OCI-LY1 (cell line): ENCODE results near the gene STK25.

ENCODE experiments used
- H2AFZ ChIP-seq: fragments of 200-600 bp; sonication (generic), shearing (Covaris generic); 2 replicates; pipeline ENCODE4 v1.6.0; 2014; ENCODE audit warnings: antibody characterized with exemption, mild to moderate bottlenecking, low read length
- H3F3A ChIP-seq: fragments of 200-600 bp; sonication (generic), shearing (Covaris generic); 2 replicates; pipeline ENCODE4 v1.6.0; 2014; ENCODE audit warnings: mild to moderate bottlenecking, antibody characterized with exemption, low read length, moderate library complexity; ENCODE audit not compliant: insufficient read depth
- H3K27ac ChIP-seq: fragments of 200-600 bp; sonication (generic); 2 replicates; pipeline ENCODE4 v1.5.1; 2014; ENCODE audit warnings: low read length, mixed run types, mild to moderate bottlenecking, low read depth; ENCODE audit not compliant: poor library complexity, severe bottlenecking
- H3K27me3 ChIP-seq: fragments of 200-600 bp; sonication (generic); 2 replicates; pipeline ENCODE4 v1.6.0; 2014; ENCODE audit warnings: antibody characterized with exemption, mild to moderate bottlenecking, low read length, moderate library complexity; ENCODE audit not compliant: insufficient read depth
- H3K36me3 ChIP-seq: fragments of 200-600 bp; sonication (generic); 2 replicates; pipeline ENCODE4 v1.6.1; 2014; ENCODE audit warnings: mild to moderate bottlenecking, antibody characterized with exemption, low read length, moderate library complexity, mixed read lengths; ENCODE audit not compliant: insufficient read depth
- H3K4me1 ChIP-seq: fragments of 200-600 bp; sonication (generic); 2 replicates; pipeline ENCODE4 v1.5.1; 2014; ENCODE audit warnings: mild to moderate bottlenecking, low read length, moderate library complexity; ENCODE audit not compliant: insufficient read depth, severe bottlenecking
- H3K4me2 ChIP-seq: fragments of 200-600 bp; sonication (generic), shearing (Covaris generic); 2 replicates; pipeline ENCODE4 v1.6.1; 2014; ENCODE audit warnings: low read length
- H3K4me3 ChIP-seq: fragments of 200-600 bp; sonication (generic); 2 replicates; pipeline ENCODE4 v1.5.1; 2014; ENCODE audit warnings: low read length, low read depth, mild to moderate bottlenecking, mixed read lengths; ENCODE audit not compliant: poor library complexity, severe bottlenecking
- H3K79me2 ChIP-seq: fragments of 200-600 bp; shearing (Covaris generic); 2 replicates; pipeline ENCODE4 v1.6.1; 2016; ENCODE audit warnings: mixed run types, low read length, mixed read lengths; ENCODE audit not compliant: insufficient read depth
- H3K9ac ChIP-seq: fragments of 200-600 bp; sonication (generic), shearing (Covaris generic); 2 replicates; pipeline ENCODE4 v1.6.1; 2014; ENCODE audit warnings: mild to moderate bottlenecking, low read length, mixed read lengths
- H3K9me2 ChIP-seq: fragments of 200-600 bp; sonication (generic), shearing (Covaris generic); 2 replicates; pipeline ENCODE4 v1.6.1; 2014; ENCODE audit warnings: low read depth, mild to moderate bottlenecking, low read length, mixed read lengths
- H3K9me3 ChIP-seq: fragments of 200-600 bp; shearing (Covaris generic); 2 replicates; pipeline ENCODE4 v1.6.1; 2014; ENCODE audit warnings: low read length, mixed read lengths
- H4K20me1 ChIP-seq: fragments of 200-600 bp; sonication (generic), shearing (Covaris generic); 2 replicates; pipeline ENCODE4 v1.6.0; 2016; ENCODE audit warnings: mild to moderate bottlenecking, low read length; ENCODE audit not compliant: insufficient read depth
- EZH2 ChIP-seq: fragments of 200-600 bp; sonication (generic), shearing (Covaris generic); IDR thresholded peaks from 2 replicates; pipeline ENCODE4 v1.8.0; 2017; ENCODE audit warnings: borderline replicate concordance, mixed run types, mild to moderate bottlenecking, antibody characterized with exemption, low read length, moderate library complexity, mixed read lengths
- TF ChIP-seq, protein P1 (sequence below): fragments of 200-600 bp; sonication (generic), shearing (Covaris generic); IDR thresholded peaks from 2 replicates; pipeline ENCODE4 v1.5.1; 2017; ENCODE audit warnings: mild to moderate bottlenecking, antibody characterized with exemption, low read length, moderate library complexity, mixed read lengths

Gene STK25

DNA sequence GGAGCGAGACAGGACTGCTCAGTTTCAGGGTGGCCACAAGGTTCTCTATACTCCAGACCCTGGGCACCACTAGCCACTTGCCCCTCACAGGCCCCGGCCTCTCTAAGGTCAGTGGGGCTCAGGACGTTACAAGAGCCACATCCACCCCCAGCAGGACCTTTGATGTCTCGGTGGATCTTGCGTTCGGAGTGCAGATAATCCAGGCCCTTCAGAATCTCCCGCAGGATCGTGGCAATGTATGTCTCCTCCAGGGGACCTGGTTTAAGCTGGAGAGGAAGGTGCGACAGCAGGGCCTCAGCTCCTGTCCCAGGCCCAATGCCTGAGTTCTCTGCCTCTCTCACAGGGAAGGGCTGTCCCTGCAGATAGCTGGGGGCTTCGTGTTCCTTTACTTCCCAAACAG lies 8.4 kb downstream of the STK25 start:
- no peaks in the 10 kb centered on the region for H3K4me1 ChIP-seq
- no peaks in the 10 kb centered on the region for H4K20me1 ChIP-seq
- no peaks in the 10 kb centered on the region for H3K9me3 ChIP-seq
- H3K4me3 ChIP-seq: no peak overlapping the region
- no peak overlapping the region for H3K9ac ChIP-seq
- H3K27ac ChIP-seq: no peak overlapping the region
- H3K9me2 ChIP-seq: no peaks in the 10 kb centered on the region
- H3F3A ChIP-seq: no peaks in the 10 kb centered on the region
- H2AFZ ChIP-seq: no peak overlapping the region
- H3K36me3 ChIP-seq: peaks cover 11% of the 10 kb centered on the region
- no peaks in the 10 kb centered on the region for H3K79me2 ChIP-seq
- TF ChIP-seq EZH2: no peak
- TF ChIP-seq, protein P1, sequence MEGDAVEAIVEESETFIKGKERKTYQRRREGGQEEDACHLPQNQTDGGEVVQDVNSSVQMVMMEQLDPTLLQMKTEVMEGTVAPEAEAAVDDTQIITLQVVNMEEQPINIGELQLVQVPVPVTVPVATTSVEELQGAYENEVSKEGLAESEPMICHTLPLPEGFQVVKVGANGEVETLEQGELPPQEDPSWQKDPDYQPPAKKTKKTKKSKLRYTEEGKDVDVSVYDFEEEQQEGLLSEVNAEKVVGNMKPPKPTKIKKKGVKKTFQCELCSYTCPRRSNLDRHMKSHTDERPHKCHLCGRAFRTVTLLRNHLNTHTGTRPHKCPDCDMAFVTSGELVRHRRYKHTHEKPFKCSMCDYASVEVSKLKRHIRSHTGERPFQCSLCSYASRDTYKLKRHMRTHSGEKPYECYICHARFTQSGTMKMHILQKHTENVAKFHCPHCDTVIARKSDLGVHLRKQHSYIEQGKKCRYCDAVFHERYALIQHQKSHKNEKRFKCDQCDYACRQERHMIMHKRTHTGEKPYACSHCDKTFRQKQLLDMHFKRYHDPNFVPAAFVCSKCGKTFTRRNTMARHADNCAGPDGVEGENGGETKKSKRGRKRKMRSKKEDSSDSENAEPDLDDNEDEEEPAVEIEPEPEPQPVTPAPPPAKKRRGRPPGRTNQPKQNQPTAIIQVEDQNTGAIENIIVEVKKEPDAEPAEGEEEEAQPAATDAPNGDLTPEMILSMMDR: no peak
- H3K4me2 ChIP-seq: no peak overlapping the region
- no peaks in the 10 kb centered on the region for H3K27me3 ChIP-seq

DNA sequence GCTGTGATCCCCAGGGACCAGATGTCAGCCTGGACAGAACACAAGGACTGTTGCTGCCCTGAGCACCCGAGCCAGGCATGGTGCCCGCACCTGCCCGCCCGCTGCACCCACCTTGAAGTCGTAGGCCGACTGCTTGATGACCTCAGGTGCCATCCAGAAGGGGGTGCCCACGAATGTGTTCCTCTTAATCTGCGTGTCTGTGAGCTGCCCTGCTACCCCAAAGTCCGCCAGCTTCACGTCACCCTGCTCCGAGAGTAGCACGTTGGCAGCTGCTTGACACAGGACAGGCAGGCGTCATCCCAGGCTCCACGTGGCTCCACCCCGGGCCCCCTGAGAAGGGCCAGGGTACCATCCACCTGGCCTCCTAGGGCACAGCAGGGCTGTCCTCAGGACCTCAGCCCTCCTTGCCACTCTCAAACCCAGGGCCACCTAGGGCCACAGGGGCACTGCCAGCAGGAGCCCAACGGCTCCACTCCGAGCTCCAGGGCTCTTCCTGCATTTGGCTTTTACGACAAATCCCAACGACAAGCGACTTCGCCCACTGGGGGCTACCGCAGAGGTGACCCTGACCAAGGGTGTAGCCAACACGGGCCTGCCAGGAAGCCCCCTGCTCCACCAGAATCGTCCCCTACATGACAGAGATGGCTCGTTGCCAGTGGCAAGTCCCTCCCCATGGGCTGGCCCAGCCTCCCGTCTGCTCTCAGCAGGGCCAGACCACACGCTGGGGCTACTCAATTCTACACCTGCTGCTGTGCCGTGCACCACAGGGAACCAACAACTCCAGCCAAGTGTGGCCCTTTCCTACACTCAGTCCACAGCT lies 9.0 kb downstream of the STK25 start:
- Histone ChIP-seq H3K4me1 (no peaks in the 10 kb centered on the region), H3K4me3 (no peak overlapping the region), H3K9ac (no peak overlapping the region), H3F3A (no peaks in the 10 kb centered on the region), H3K79me2 (no peaks in the 10 kb centered on the region), H3K27me3 (no peaks in the 10 kb centered on the region), H2AFZ (no peak overlapping the region), H3K36me3 (peaks cover 17% of the 10 kb centered on the region), H4K20me1 (no peaks in the 10 kb centered on the region), H3K4me2 (no peak overlapping the region), H3K9me3 (no peaks in the 10 kb centered on the region), H3K9me2 (no peaks in the 10 kb centered on the region), H3K27ac (no peak overlapping the region)
- TF ChIP-seq, protein P1: no peak
- TF ChIP-seq EZH2: no peak

DNA sequence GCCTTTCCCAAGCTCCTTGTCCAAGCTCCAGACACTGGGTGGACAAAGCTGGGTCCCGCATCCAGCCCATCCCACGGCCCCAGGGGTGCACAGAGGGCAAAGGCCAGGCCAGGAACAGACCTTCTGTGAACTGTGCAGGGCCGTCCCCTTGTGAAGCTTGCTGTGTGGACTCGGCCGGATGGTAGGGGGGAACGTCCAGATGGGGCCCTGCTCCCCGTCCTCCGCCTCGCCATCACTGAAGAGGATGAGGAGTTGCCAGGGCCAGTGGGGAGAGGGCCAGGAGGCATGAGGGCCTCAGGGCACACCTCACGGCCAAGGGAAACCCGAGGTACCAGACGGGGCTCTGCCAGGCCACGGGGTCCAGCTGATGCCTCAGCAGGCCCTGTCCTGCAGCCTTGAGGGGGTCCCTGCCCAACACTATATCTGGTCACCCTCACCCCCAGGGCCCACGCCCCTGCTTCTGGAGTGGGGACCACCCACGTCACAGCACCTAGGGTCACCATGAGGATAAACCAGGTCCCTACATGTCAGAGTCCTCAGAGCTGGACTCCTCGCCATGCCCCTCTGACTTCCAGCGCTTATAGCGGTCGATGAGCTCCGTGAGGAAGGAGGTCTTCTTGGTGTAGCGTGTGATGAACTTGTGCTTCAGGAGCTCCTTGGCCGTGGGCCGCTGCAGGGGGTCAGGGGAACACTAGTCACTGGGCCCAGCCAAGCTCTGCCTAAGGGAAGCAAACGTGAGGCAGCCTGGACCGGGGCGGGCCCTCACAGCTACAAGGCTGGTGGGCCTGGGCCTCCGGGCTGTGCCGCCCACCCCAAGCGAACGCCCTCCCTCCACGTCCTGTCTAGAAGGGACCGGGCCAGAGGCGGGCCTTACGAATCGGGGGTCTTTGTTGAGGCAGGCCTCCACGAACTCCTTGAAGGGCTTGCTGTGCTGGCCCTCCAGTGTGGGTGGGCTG lies 10.0 kb downstream of the STK25 start:
- H3K9ac ChIP-seq: no peak overlapping the region
- H3K4me3 ChIP-seq: no peak overlapping the region
- no peaks in the 10 kb centered on the region for H3K27me3 ChIP-seq
- no peak overlapping the region for H2AFZ ChIP-seq
- H4K20me1 ChIP-seq: no peaks in the 10 kb centered on the region
- TF ChIP-seq, protein P1: no peak
- TF ChIP-seq EZH2: no peak
- H3K36me3 ChIP-seq: peaks cover 17% of the 10 kb centered on the region
- no peak overlapping the region for H3K27ac ChIP-seq
- H3F3A ChIP-seq: no peaks in the 10 kb centered on the region
- no peaks in the 10 kb centered on the region for H3K4me1 ChIP-seq
- no peaks in the 10 kb centered on the region for H3K9me3 ChIP-seq
- no peak overlapping the region for H3K4me2 ChIP-seq
- no peaks in the 10 kb centered on the region for H3K9me2 ChIP-seq
- no peaks in the 10 kb centered on the region for H3K79me2 ChIP-seq
